NCI-H524 treated with DMSO at 0.1 percent for 48 hours (cell line): Measurements from ENCODE around the gene DERA.

Experiments used
- DNase-seq: peaks from one replicate; lab custom pipeline; 2025; lab: John Stamatoyannopoulos, UW

DERA gene

DNA sequence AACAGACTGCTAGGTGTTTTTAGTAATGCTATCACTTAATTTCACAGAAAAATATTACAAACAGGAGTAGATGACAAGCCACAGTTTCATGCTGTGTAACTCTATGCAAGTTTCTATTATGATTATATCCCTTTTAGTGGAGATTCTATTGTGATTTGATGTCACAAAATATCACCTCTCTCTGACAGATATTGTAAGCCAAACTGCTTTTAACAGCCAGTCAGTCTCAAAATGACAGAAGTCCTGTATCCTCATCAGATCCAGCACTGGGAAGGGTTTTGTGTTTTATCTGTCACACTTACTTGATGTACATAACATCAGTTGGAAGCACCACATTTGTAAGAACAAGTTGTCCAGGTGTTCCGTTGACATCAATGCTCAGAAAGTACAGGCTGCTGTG, 164.8 kb downstream of the DERA start:
- DNase-seq = no peak

GRCh38 chr12:16076557-16076956, 165.4 kb downstream of the DERA start:
- peak; percentile 89 for DNase-seq

DNA sequence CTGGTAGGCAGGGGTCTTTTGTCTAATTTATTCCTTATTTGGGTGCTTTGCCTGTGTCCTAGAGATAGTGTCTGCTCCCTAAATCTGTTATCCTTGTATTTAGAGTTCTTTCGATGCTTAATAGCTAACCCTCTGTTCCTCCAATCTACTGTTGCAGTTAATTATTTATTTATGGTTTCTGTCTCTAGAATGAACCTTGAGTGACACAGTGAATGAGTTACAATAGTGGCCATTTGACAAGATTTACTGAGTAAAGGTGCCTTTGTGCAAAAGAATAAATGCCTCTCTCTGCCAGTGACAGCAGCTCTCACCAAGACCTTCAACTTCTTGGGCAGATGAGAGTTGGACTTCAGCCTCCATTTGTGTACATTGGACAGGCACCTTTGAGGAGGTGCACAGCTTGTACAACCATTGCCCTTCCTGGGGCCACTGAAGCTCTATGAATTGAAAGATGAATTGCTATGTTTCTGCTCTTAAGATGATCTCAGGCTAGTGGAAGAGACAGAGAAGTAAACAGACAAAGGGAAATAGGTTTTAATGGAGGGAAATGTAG, 165.9 kb downstream of the DERA start:
- DNase-seq = no peak

- DNase-seq = no peak
Observed at GRCh38 chr12:16086462-16086861, 175.3 kb downstream of the DERA start.

- no peak for DNase-seq
Observed at GRCh38 chr12:16086942-16087341, 175.8 kb downstream of the DERA start.
